GM06990 (cell line): ENCODE data around the gene SLC51B.

Source experiments
- DNase-seq: peaks from one replicate; pipeline ENCODE4 v3.0.0-alpha.2; 2011; ENCODE audit not compliant: insufficient read length; ENCODE audit errors: extremely low read depth
- H3K27me3 ChIP-seq: replicated peaks from 2 replicates; pipeline ENCODE4 v1.6.0; 2011; ENCODE audit warnings: low read length; ENCODE audit not compliant: control insufficient read depth, insufficient read depth
- H3K36me3 ChIP-seq: 2 replicates; pipeline ENCODE4 v1.5.1; 2011; ENCODE audit warnings: low read length; ENCODE audit not compliant: control insufficient read depth, insufficient read depth
- H3K4me3 ChIP-seq: replicated peaks from 2 replicates; pipeline ENCODE4 v1.5.1; 2011; ENCODE audit warnings: low read depth, mild to moderate bottlenecking, control low read depth, low read length
- TF ChIP-seq, protein P1 (sequence below): IDR thresholded peaks from 2 replicates; pipeline ENCODE4 v1.5.1; 2011; ENCODE audit warnings: low read length, control low read depth, mild to moderate bottlenecking, inconsistent platforms; ENCODE audit not compliant: insufficient read depth, poor library complexity, severe bottlenecking

The SLC51B gene

GRCh38 chr15:65057549-65057940 lies 12.4 kb downstream of the SLC51B start:
- DNase-seq = no peak
- Histone ChIP-seq H3K4me3 (no peak overlapping the region), H3K36me3 (no peaks in the 10 kb centered on the region), H3K27me3 (no peaks in the 10 kb centered on the region)
- TF ChIP-seq, protein P1, sequence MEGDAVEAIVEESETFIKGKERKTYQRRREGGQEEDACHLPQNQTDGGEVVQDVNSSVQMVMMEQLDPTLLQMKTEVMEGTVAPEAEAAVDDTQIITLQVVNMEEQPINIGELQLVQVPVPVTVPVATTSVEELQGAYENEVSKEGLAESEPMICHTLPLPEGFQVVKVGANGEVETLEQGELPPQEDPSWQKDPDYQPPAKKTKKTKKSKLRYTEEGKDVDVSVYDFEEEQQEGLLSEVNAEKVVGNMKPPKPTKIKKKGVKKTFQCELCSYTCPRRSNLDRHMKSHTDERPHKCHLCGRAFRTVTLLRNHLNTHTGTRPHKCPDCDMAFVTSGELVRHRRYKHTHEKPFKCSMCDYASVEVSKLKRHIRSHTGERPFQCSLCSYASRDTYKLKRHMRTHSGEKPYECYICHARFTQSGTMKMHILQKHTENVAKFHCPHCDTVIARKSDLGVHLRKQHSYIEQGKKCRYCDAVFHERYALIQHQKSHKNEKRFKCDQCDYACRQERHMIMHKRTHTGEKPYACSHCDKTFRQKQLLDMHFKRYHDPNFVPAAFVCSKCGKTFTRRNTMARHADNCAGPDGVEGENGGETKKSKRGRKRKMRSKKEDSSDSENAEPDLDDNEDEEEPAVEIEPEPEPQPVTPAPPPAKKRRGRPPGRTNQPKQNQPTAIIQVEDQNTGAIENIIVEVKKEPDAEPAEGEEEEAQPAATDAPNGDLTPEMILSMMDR = no peak

GRCh38 chr15:65058394-65059368 lies 13.5 kb downstream of the SLC51B start:
- H3K4me3 ChIP-seq = no peak overlapping the region
- no peaks in the 10 kb centered on the region for H3K27me3 ChIP-seq
- no peak for DNase-seq
- H3K36me3 ChIP-seq = no peaks in the 10 kb centered on the region
- TF ChIP-seq, protein P1 = no peak

GRCh38 chr15:65059369-65059750 lies 14.2 kb downstream of the SLC51B start:
- DNase-seq = no peak
- TF ChIP-seq, protein P1 = no peak
- Histone ChIP-seq H3K4me3 (no peak overlapping the region), H3K36me3 (no peaks in the 10 kb centered on the region), H3K27me3 (no peaks in the 10 kb centered on the region)

DNA sequence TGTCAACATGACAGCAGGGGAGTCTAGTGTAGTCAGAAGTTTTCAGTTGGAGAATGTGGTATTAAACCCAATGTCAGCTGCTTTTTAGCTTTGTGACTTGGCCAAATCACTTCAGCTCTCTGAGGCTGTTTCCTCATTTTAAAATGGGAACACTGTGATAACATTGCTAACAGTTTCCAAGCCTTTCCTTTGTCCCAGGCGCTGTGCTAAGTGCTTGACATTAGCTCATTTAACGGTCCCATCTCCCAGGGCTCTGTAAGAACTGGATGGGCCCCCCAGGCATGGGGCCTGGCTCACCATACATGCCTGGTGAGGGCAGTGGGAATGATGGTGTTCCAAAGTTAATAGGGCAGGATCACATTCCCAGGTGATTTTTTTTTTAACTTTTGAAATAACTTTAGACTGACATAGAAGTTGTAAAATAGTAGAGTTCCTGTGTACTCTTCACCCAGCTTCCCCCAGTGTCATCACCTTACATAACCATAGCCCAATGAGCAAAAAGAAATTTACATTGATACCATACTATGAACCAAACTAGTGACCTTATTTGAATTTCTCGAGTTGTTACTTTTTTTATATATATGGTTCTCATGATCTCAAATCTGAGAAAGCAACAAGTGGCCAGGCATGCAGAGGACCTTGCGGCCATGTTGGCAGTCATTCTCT lies 14.9 kb downstream of the SLC51B start:
- Histone ChIP-seq H3K4me3 (no peak overlapping the region), H3K27me3 (no peaks in the 10 kb centered on the region), H3K36me3 (no peaks in the 10 kb centered on the region)
- DNase-seq = no peak
- TF ChIP-seq, protein P1 = no peak

DNA sequence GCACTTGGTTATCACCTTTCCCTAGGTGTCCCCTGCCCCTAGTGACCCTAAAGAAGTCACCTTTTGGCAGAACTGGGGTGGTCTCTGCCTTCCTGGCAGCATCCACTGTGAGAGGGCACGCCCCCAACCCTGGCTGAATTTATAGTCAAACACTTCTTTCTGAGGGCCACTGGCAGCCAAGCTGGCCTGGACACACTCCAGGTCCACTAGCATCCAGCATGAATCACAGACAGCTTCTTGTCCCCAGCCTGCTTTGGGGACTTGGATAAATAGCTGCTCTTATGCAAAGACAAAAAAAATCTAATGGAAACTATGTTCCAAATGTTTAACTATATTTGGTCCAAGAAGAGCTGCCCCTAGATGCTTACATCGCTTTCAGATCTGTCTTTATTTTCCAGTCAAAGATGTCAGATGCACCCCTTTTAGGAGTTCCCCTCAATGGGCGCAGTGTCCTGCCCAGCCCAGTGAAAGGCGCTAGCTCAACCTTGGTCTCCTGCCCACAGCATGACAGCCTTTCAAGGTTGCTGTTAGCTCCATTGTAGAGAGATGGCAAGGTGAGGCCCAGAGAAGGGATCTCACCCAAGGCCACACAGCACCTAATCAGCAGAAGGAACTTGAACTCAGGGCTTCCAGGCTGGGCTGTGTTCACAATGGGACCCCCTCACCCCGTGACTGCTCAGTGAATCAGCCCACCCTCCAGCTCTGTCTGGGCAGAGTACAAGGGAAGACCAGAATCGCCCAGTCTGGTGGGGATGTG lies 15.6 kb downstream of the SLC51B start:
- H3K36me3 ChIP-seq = no peaks in the 10 kb centered on the region
- no peak overlapping the region for H3K4me3 ChIP-seq
- no peaks in the 10 kb centered on the region for H3K27me3 ChIP-seq
- TF ChIP-seq, protein P1 = no peak
- no peak for DNase-seq
